Measurements from ENCODE around the gene HOXA3.

HOXA3 gene

GRCh38 chr7:27189997-27190748 is 37.8 kb upstream of the HOXA3 start:
- no peak for DNase-seq (ENCODE audit: low read depth in 1 of 2, low spot score in 1 of 2)

- no peak for DNase-seq (ENCODE audit: low read depth in 1 of 2, low spot score in 1 of 2)
Measured at GRCh38 chr7:27189295-27189996, 37.1 kb upstream of the HOXA3 start.

GRCh38 chr7:27188386-27189294 is 36.3 kb upstream of the HOXA3 start:
- DNase-seq (ENCODE audit: low read depth in 1 of 2, low spot score in 1 of 2), result no peak

GRCh38 chr7:27187475-27188385 is 35.3 kb upstream of the HOXA3 start:
- DNase-seq (ENCODE audit: low read depth in 1 of 2, low spot score in 1 of 2), result no peak

GRCh38 chr7:27186668-27187474 is 34.5 kb upstream of the HOXA3 start:
- DNase-seq (ENCODE audit: low read depth in 1 of 2, low spot score in 1 of 2), result no peak

- DNase-seq (ENCODE audit: low read depth in 1 of 2, low spot score in 1 of 2), result no peak
Measured at GRCh38 chr7:27185854-27186667, 33.7 kb upstream of the HOXA3 start.

GRCh38 chr7:27185013-27185853 is 32.9 kb upstream of the HOXA3 start, which contains the start of gene HOXA11:
Gene HOXA11 (minus strand): TSS chr7:27185232. CDS start chr7:27185144, 88 bp downstream.
- no peak for DNase-seq (ENCODE audit: low read depth in 1 of 2, low spot score in 1 of 2)

GRCh38 chr7:27184337-27185012 is 32.1 kb upstream of the HOXA3 start:
- DNase-seq (ENCODE audit: low read depth in 1 of 2, low spot score in 1 of 2), result no peak

- peak in 1 of 2 donors; percentile 2 for DNase-seq (ENCODE audit: low read depth in 1 of 2, low spot score in 1 of 2)
Measured at GRCh38 chr7:27183682-27184336, 31.4 kb upstream of the HOXA3 start.

GRCh38 chr7:27182861-27183681 is 30.7 kb upstream of the HOXA3 start:
- DNase-seq (ENCODE audit: low read depth in 1 of 2, low spot score in 1 of 2), result peak in 1 of 2 donors; percentile 2

- no peak for DNase-seq (ENCODE audit: low read depth in 1 of 2, low spot score in 1 of 2)
Measured at GRCh38 chr7:27182285-27182841, 30.0 kb upstream of the HOXA3 start.

- DNase-seq (ENCODE audit: low read depth in 1 of 2, low spot score in 1 of 2), result peak in 1 of 2 donors; percentile 0
Measured at GRCh38 chr7:27181795-27182275, 29.5 kb upstream of the HOXA3 start.

GRCh38 chr7:27180431-27181420 is 28.3 kb upstream of the HOXA3 start:
- DNase-seq (ENCODE audit: low read depth in 1 of 2, low spot score in 1 of 2), result peak in 1 of 2 donors; percentile 0

Data from activated T-helper 1 cell treated with anti-CD3 and anti-CD28 coated beads, Interleukin-2, amount 50 U/mL, for 16 hours (primary cell).